Keratinocyte (primary cell): Measurements from ENCODE around the gene GRIN3B.

Experiments
- CTCF ChIP-seq, 3 experiments: IDR thresholded peaks in 1 of 3; conservative IDR thresholded peaks in 1 of 3; optimal IDR thresholded peaks in 1 of 3; 2 replicates in 2 of 3; 3 replicates in 1 of 3; pipeline versions ENCODE3 to v1.5.1; 2011; ENCODE audit warnings: low read length in 3 of 3, mild to moderate bottlenecking in 3 of 3, moderate library complexity in 2 of 3, control low read depth in 1 of 3, inconsistent platforms in 1 of 3; ENCODE audit not compliant: insufficient read depth in 2 of 3; ENCODE audit errors: extremely low read depth in 1 of 3
- EZH2 ChIP-seq: IDR thresholded peaks from one replicate; pipeline ENCODE4 v1.6.1; 2012; ENCODE audit warnings: inconsistent platforms, mild to moderate bottlenecking, low read length, moderate library complexity

GRCh38 chr19:999379-999719 is 870 bp upstream of the GRIN3B start:
- TF ChIP-seq CTCF (optimal IDR thresholded peaks at IDR 0.05 in 1 of 3, IDR thresholded peaks at IDR 0.05 in 1 of 3, conservative IDR thresholded peaks at IDR 0.05 in 1 of 3; ENCODE audit: extremely low read depth in 1 of 3, insufficient read depth in 2 of 3, low read length in 3 of 3) (no peak), EZH2 (no peak)
